Calu3 (cell line): ENCODE data around the gene PTBP1. TPM values are rescaled to one million over a fixed set of nuclear protein-coding genes. Genes with fewer than 3 reads are reported as not detected.

Experiments
- BruUV-seq: library from RNA; stranded (reverse); fragments of 400-500 nt; replicated peaks from 2 replicates; lab custom pipeline; 2021; lab: Mats Ljungman, UMichigan
- CTCF ChIA-PET: fragments of 300-600 bp; sonication (Branson Sonifier 250); formaldehyde crosslinking; loops from one replicate; lab custom pipeline; 2022; ENCODE audit warnings: antibody characterized with exemption; lab: Charles Lee
- DNase-seq: peaks from one replicate; pipeline ENCODE4 v3.0.0; 2022
- H3K27ac Mint-ChIP-seq: one replicate; pipeline ENCODE4 v1.8.0; 2022; ENCODE audit warnings: mixed read lengths; ENCODE audit not compliant: unreplicated experiment
- H3K27me3 Mint-ChIP-seq: one replicate; pipeline ENCODE4 v1.8.0; 2022; ENCODE audit warnings: mixed read lengths; ENCODE audit not compliant: unreplicated experiment
- H3K36me3 Mint-ChIP-seq: one replicate; pipeline ENCODE4 v1.8.0; 2022; ENCODE audit warnings: mild to moderate bottlenecking, moderate library complexity, mixed read lengths; ENCODE audit not compliant: insufficient read depth, unreplicated experiment
- H3K4me1 Mint-ChIP-seq: one replicate; pipeline ENCODE4 v1.8.0; 2022; ENCODE audit warnings: mild to moderate bottlenecking, low read depth, mixed read lengths; ENCODE audit not compliant: unreplicated experiment
- H3K4me3 Mint-ChIP-seq: one replicate; pipeline ENCODE4 v1.8.0; 2022; ENCODE audit warnings: mild to moderate bottlenecking, low read depth, moderate library complexity, mixed read lengths; ENCODE audit not compliant: unreplicated experiment
- H3K9me3 Mint-ChIP-seq: one replicate; pipeline ENCODE4 v1.8.0; 2022; ENCODE audit warnings: low read depth, mixed read lengths; ENCODE audit not compliant: unreplicated experiment
- intact Hi-C: fragments of 100-400 bp; cut with micrococcal nuclease; formaldehyde crosslinking; loops from one replicate; pipeline ENCODE4 v1.10.0; 2022; ENCODE audit not compliant: unreplicated experiment
- total RNA-seq: library from RNA; stranded (reverse); gene quantifications from 2 replicates; pipeline ENCODE4 v1.2.3, GENCODE V29; 2022
- TF ChIP-seq, protein P1 (sequence below): fragments of 200-600 bp; IDR thresholded peaks from one replicate; pipeline ENCODE4 v1.8.0; 2022; ENCODE audit warnings: antibody characterized with exemption; ENCODE audit not compliant: unreplicated experiment

The PTBP1 gene
- total RNA-seq, 1 experiment from 2014 or later = 409 TPM

DNA sequence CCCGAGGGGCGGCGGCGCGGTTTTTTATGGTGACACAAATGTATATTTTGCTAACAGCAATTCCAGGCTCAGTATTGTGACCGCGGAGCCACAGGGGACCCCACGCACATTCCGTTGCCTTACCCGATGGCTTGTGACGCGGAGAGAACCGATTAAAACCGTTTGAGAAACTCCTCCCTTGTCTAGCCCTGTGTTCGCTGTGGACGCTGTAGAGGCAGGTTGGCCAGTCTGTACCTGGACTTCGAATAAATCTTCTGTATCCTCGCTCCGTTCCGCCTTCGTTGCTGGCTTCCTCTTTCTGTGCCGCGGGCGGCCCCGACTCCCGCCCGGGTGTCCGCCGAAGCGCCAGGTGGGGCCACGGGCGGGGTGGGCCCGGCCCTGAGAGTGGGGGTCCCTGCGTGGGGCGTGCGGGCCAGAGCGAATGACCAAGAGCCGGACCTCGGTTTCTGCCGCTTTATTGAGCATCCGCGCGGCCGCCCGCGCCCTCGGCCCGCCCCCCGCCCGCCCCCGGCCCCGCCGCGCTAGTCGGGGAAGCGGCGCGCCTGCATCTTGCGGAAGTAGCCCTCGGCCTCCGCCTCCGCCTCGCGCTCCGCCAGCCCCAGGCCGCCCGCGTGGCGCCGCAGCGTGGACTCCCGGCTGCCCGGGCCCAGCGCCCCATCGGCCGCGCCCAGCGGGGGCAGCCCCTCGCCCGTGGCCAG is 14.9 kb downstream of the PTBP1 start:
- no TSS peak for BruUV-seq
- CTCF ChIA-PET = interaction anchor here (0.6 kb wide), 1 partner anchor 128 kb away, joined by 6 read pairs; no protein-coding TSS in a partner anchor
- Mint-ChIP-seq H3K9me3 (no peaks in the 10 kb centered on the region), H3K36me3 (peaks cover 72% of the 10 kb centered on the region), H3K4me3 (no peak overlapping the region), H3K27me3 (peaks cover 13% of the 10 kb centered on the region), H3K4me1 (no peaks in the 10 kb centered on the region), H3K27ac (no peak overlapping the region)
- intact Hi-C loops = no loop called here
- DNase-seq = no peak
- TF ChIP-seq, protein P1, sequence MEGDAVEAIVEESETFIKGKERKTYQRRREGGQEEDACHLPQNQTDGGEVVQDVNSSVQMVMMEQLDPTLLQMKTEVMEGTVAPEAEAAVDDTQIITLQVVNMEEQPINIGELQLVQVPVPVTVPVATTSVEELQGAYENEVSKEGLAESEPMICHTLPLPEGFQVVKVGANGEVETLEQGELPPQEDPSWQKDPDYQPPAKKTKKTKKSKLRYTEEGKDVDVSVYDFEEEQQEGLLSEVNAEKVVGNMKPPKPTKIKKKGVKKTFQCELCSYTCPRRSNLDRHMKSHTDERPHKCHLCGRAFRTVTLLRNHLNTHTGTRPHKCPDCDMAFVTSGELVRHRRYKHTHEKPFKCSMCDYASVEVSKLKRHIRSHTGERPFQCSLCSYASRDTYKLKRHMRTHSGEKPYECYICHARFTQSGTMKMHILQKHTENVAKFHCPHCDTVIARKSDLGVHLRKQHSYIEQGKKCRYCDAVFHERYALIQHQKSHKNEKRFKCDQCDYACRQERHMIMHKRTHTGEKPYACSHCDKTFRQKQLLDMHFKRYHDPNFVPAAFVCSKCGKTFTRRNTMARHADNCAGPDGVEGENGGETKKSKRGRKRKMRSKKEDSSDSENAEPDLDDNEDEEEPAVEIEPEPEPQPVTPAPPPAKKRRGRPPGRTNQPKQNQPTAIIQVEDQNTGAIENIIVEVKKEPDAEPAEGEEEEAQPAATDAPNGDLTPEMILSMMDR = no peak

DNA sequence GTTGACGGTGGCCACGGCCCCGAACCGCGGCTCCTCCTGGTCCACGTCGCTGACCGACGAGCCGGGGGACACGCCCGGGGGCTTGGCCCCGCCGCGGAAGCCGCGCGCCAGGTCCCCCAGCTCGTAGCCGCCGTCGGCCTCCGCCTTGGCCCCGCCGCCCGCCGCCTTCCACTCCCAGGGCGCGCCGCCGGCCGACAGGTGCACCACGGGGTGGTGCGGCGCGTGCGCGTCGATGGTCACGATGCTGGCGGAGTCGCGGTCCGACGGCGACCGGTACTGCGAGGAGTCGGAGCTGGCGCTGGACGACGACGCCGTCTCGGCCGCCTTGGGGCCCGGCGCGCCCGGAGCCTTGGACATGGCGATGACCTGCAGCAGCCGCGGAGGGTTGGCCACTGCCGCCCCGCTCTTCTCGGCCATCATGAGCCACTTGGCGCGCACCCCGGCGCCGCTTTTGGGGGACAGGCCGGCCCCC is 15.5 kb downstream of the PTBP1 start:
- TF ChIP-seq, protein P1 = no peak
- no peak overlapping the region for H3K4me3 Mint-ChIP-seq
- no peak overlapping the region for H3K27ac Mint-ChIP-seq
- no peaks in the 10 kb centered on the region for H3K4me1 Mint-ChIP-seq
- H3K9me3 Mint-ChIP-seq = no peaks in the 10 kb centered on the region
- intact Hi-C loops = no loop called here
- H3K27me3 Mint-ChIP-seq = peaks cover 13% of the 10 kb centered on the region
- DNase-seq = no peak
- CTCF ChIA-PET = no interaction called here
- peaks cover 70% of the 10 kb centered on the region for H3K36me3 Mint-ChIP-seq
- no TSS peak for BruUV-seq

DNA sequence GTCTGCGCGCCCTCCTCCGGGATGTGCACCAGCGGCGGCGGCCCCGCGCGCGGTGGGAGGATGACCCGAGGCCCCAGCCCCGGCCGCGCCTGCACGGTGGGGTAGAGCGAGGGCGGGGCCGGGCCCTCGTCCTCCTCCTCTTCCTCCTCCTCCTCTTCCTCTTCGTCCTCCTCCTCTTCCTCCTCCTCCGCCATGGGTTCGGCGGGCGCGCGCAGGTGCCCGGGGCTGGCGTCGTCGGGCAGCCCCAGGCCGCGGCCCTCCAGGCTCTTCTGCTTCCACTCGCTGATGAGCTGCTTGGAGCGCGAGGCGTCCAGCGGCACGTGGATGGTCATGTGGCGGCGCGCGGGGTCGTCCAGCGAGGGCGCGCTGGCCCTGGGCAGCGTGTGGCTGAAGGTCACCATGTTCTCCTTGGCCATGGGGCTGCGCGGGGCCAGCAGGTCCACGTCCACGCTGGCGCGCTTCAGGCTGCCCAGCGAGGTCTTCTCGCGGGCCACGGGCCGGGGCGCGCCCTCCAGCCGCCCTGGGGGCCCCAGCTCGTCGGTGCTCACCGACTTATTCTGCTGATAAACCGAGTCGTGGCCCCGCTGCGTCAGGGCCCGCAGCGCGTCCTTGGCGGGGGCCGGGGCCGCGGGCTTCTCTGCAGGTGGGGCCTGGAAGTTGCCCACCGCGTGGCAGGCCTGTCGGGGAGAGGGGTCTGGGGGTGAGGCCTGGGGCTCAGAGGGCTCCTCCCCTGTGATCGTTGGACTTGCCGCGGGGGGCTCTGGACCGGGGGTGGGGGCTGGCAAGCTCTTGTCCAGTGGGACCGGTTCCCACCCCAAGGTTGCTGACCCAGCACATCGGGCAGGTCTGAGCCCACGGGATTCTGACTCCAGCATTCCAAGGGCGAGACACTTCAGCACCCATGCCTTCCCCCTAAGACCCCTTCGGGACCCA is 16.2 kb downstream of the PTBP1 start:
- CTCF ChIA-PET = no interaction called here
- TF ChIP-seq, protein P1 = no peak
- H3K27me3 Mint-ChIP-seq = peaks cover 13% of the 10 kb centered on the region
- H3K4me3 Mint-ChIP-seq = no peak overlapping the region
- H3K4me1 Mint-ChIP-seq = no peaks in the 10 kb centered on the region
- no peak overlapping the region for H3K27ac Mint-ChIP-seq
- H3K9me3 Mint-ChIP-seq = no peaks in the 10 kb centered on the region
- intact Hi-C loops = no loop called here
- no TSS peak for BruUV-seq
- peaks cover 65% of the 10 kb centered on the region for H3K36me3 Mint-ChIP-seq
- DNase-seq = no peak

DNA sequence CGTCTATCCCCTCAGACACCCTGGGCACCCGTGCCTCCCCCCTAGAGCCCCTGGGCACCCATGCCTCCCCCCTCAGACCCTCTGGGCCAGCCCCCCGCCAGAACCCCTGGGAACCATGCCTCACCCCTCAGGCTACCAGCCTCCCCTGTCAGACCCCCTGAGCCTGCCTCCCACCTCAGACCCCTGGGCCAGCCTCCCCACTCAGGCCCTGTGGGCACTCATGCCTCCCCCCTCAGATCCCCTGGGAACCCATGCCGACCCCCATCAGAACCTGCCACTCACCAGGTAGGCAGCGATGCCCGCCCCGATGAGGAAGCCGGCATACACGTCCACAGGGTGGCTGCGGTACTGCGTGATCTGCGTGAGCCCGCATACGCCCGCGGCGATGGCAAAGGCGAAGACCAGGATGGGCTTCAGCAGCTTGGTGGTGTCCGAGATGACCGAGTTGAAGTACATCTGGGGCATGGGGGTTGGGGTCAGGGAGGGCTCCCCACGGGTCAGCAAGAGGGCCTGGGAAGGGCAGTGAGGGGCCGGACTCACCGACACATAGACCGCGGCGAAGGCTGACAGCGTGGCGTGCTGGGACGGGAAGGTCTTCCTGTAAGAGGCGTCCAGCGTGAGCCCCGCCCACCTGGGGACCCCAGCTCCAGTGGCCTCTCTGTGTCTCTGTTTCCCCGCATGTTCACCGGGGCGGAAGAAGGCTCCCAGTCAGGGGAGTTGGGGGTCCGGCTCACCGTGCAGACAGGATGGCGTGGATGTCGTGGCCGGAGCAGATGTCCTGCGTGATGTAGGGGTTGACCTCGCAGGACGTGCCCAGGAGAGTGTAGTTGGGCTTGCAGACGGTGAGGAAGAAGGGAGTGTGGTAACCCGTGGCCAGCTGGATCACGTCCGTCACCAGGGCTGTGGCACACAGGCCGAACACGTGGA is 17.2 kb downstream of the PTBP1 start:
- Mint-ChIP-seq H3K9me3 (no peaks in the 10 kb centered on the region), H3K36me3 (peaks cover 62% of the 10 kb centered on the region)

More for the DNA sequence above, 17.2 kb downstream of the PTBP1 start:
- H3K4me1 Mint-ChIP-seq = no peaks in the 10 kb centered on the region
- TF ChIP-seq, protein P1 = no peak
- intact Hi-C loops = no loop called here
- BruUV-seq = no TSS peak
- peaks cover 13% of the 10 kb centered on the region for H3K27me3 Mint-ChIP-seq
- no peak for DNase-seq
- CTCF ChIA-PET = no interaction called here
- H3K4me3 Mint-ChIP-seq = no peak overlapping the region
- H3K27ac Mint-ChIP-seq = no peak overlapping the region
